Muscle of leg (tissue), 11 donors: ENCODE data around the gene BPNT1. TPM values are rescaled to one million over a fixed set of nuclear protein-coding genes. Genes with fewer than 3 reads are reported as not detected.
"Not testable (repeated sequence)": the region's sequence is repeated elsewhere in the genome, so short reads cannot be mapped to it uniquely, and the experiment has no call there.

Experiments
- DNase-seq: peaks from one replicate; pipeline ENCODE4 v3.0.0; 2013
- H3K27ac ChIP-seq: one replicate; pipeline ENCODE4 v1.5.1; 2013; ENCODE audit warnings: mild to moderate bottlenecking, low read length, control low read depth
- H3K27me3 ChIP-seq: one replicate; pipeline ENCODE4 v1.6.1; 2013; ENCODE audit warnings: low read length; ENCODE audit not compliant: control insufficient read depth, insufficient read depth
- H3K36me3 ChIP-seq: one replicate; pipeline ENCODE4 v1.6.1; 2013; ENCODE audit warnings: low read length; ENCODE audit not compliant: control insufficient read depth, insufficient read depth
- H3K4me1 ChIP-seq: one replicate; pipeline ENCODE4 v1.6.1; 2013; ENCODE audit warnings: low read length; ENCODE audit not compliant: control insufficient read depth, insufficient read depth
- H3K4me3 ChIP-seq: one replicate; pipeline ENCODE4 v1.5.1; 2013; ENCODE audit warnings: low read length, control low read depth
- H3K9me3 ChIP-seq: replicated peaks from 2 replicates; pipeline ENCODE4 v1.6.1; 2013; ENCODE audit warnings: low read depth, low read length; ENCODE audit not compliant: control insufficient read depth
- WGBS: methylation state at CpG from one replicate; pipeline ENCODE4 v1.1.5; 2013; ENCODE audit warnings: missing lambda C conversion rate; ENCODE audit not compliant: insufficient coverage; 5-methylcytosine and 5-hydroxymethylcytosine counted together
- polyA plus RNA-seq, 8 donors: library from polyadenylated mRNA; unstranded; fragments of 120-200 nt; gene quantifications; one replicate each; pipeline versions ENCODE4 v1.2.1 to v1.2.3, GENCODE V29; 2013; ENCODE audit warnings: inconsistent platforms in 1 of 8, low replicate concordance in 1 of 8; ENCODE audit not compliant: insufficient read length in 8 of 8, insufficient read depth in 1 of 8
- total RNA-seq: library from RNA; stranded (reverse); fragments of 120-200 nt; gene quantifications from one replicate; pipeline ENCODE4 v1.2.4, GENCODE V29; 2013

Gene BPNT1
- total and polyA plus RNA-seq, 9 donors = 14.5 to 33.5 (median 24.5) TPM

- not testable (repeated sequence) for H3K9me3 ChIP-seq, H3K27me3 ChIP-seq, H3K4me3 ChIP-seq, H3K4me1 ChIP-seq, H3K36me3 ChIP-seq, DNase-seq, H3K27ac ChIP-seq
- WGBS = 89% methylated on average over 13 of the region's 15 CpGs
Observed at GRCh38 chr1:220086261-220086686, 3.3 kb downstream of the BPNT1 start.

- Histone ChIP-seq H3K27ac (no peak overlapping the region), H3K4me1 (peaks cover 2% of the 10 kb centered on the region), H3K27me3 (no peaks in the 10 kb centered on the region), H3K36me3 (no peaks in the 10 kb centered on the region), H3K4me3 (no peak overlapping the region), H3K9me3 (no peaks in the 10 kb centered on the region)
- no peak for DNase-seq
- WGBS = no CpG with 5 or more reads among the region's 1 CpG
Observed at GRCh38 chr1:220084460-220084859, 5.1 kb downstream of the BPNT1 start.

- Histone ChIP-seq H3K4me1 (no peaks in the 10 kb centered on the region), H3K9me3 (no peaks in the 10 kb centered on the region), H3K36me3 (peaks cover 4% of the 10 kb centered on the region), H3K27ac (no peak overlapping the region), H3K27me3 (no peaks in the 10 kb centered on the region), H3K4me3 (no peak overlapping the region)
- no peak for DNase-seq
- WGBS = 100% methylated on average over 2 of the region's 3 CpGs
Observed at GRCh38 chr1:220077887-220078286, 11.7 kb downstream of the BPNT1 start.

GRCh38 chr1:220076861-220077762 is 12.5 kb downstream of the BPNT1 start:
- Histone ChIP-seq H3K4me1 (no peaks in the 10 kb centered on the region), H3K27ac (no peak overlapping the region), H3K36me3 (peaks cover 11% of the 10 kb centered on the region), H3K27me3 (no peaks in the 10 kb centered on the region), H3K9me3 (no peaks in the 10 kb centered on the region), H3K4me3 (no peak overlapping the region)
- WGBS = no CpG with 5 or more reads among the region's 4 CpGs
- DNase-seq = no peak

- Histone ChIP-seq H3K27ac (no peak overlapping the region), H3K27me3 (no peaks in the 10 kb centered on the region), H3K9me3 (no peaks in the 10 kb centered on the region), H3K4me3 (no peak overlapping the region), H3K36me3 (peaks cover 19% of the 10 kb centered on the region), H3K4me1 (no peaks in the 10 kb centered on the region)
- DNase-seq = no peak
- WGBS = no CpG with 5 or more reads among the region's 3 CpGs
Observed at GRCh38 chr1:220067269-220068204, 22.1 kb downstream of the BPNT1 start.

- Histone ChIP-seq H3K27me3 (no peaks in the 10 kb centered on the region), H3K4me1 (no peaks in the 10 kb centered on the region), H3K9me3 (no peaks in the 10 kb centered on the region), H3K36me3 (peaks cover 15% of the 10 kb centered on the region), H3K4me3 (no peak overlapping the region), H3K27ac (no peak overlapping the region)
- WGBS = no CpG with 5 or more reads among the region's 6 CpGs
- DNase-seq = no peak
Observed at GRCh38 chr1:220062629-220063028, 27.0 kb downstream of the BPNT1 start.

GRCh38 chr1:220060876-220061275 is 28.7 kb downstream of the BPNT1 start:
- H3K4me3 ChIP-seq = no peak overlapping the region
- WGBS = 100% methylated on average over 2 of the region's 3 CpGs
- peaks cover 15% of the 10 kb centered on the region for H3K36me3 ChIP-seq
- no peaks in the 10 kb centered on the region for H3K27me3 ChIP-seq
- no peaks in the 10 kb centered on the region for H3K4me1 ChIP-seq
- no peak for DNase-seq
- no peaks in the 10 kb centered on the region for H3K9me3 ChIP-seq
- H3K27ac ChIP-seq = no peak overlapping the region

GRCh38 chr1:220056374-220056773 is 33.2 kb downstream of the BPNT1 start:
- no peak for DNase-seq
- no CpG with 5 or more reads among the region's 1 CpG for WGBS
- Histone ChIP-seq H3K4me3 (no peak overlapping the region), H3K36me3 (no peaks in the 10 kb centered on the region), H3K27me3 (no peaks in the 10 kb centered on the region), H3K27ac (no peak overlapping the region), H3K9me3 (no peaks in the 10 kb centered on the region), H3K4me1 (no peaks in the 10 kb centered on the region)

GRCh38 chr1:220046052-220046930 is 43.3 kb downstream of the BPNT1 start, which contains the start of gene EPRS1:
Gene EPRS1, minus strand, starts transcription at chr1:220046505. Its CDS starts 117 bp downstream, at chr1:220046388.
- H3K4me1 ChIP-seq = peaks cover 4% of the 10 kb centered on the region
- 0% methylated on average over 55 of the region's 71 CpGs for WGBS
- DNase-seq = peak; percentile 99
- H3K27me3 ChIP-seq = no peaks in the 10 kb centered on the region
- H3K27ac ChIP-seq = peak within 1 kb of the TSS; percentile 97
- peak within 1 kb of the TSS; percentile 91 for H3K4me3 ChIP-seq
- H3K36me3 ChIP-seq = no peaks in the 10 kb centered on the region
- no peaks in the 10 kb centered on the region for H3K9me3 ChIP-seq
